ENCODE data around the gene METTL8. TPM values are rescaled to one million over a fixed set of nuclear protein-coding genes. Genes with fewer than 3 reads are reported as not detected.

The METTL8 gene
- total and polyA plus RNA-seq, 11 donors: 4.2 to 18.5 (median 9.0) TPM

DNA sequence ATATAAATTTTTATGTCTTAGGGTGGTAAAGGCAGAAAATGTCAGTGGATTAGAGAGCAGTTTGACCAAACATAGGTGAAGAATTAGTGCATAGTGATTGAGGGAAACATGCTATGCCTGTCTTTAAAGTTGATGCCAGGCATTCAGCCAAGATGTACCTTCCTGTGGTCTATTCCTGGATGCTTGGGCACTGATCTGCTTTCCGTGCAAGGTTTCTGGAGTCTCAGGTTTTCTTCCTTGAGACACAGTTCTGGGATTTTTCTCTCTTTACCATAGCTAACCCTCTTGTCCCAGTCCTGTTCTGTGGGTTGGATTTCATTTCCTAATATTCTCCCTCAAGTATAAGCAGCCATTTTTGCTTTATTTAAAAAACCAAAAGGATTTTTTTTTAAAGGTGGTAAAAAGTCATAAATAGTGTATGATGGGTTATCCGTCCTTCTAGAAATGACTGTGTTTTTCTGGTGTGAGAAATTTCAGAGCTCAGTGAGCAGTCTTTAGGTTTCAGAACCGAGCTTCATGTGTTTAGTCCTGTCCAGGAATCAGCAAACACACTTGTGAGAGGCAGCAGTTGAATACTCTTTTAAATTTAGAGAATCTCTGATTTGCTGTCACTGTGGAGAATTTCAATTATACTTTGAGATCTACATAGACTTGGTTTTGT, 45.5 kb upstream of the METTL8 start:
- WGBS, 4 donors: 71 to 75% (median 72%) methylated on average over 3 of the region's 3 CpGs
- Histone ChIP-seq H3K4me3 (no peak overlapping the region), H3K9me3 (no peaks in the 10 kb centered on the region), H3K27me3 (no peaks in the 10 kb centered on the region), H3K4me1 (no peaks in the 10 kb centered on the region), H3K27ac (no peak overlapping the region), H3K36me3 (peaks cover 0 to 88% (median 62%) of the 10 kb centered on the region in 9 donors)
- intact Hi-C loops (cut with DNase I): no loop called here
- ATAC-seq: no peak
- no peak for DNase-seq
- no peak for TF ChIP-seq POLR2A (IDR thresholded peaks at IDR 0.05)

DNA sequence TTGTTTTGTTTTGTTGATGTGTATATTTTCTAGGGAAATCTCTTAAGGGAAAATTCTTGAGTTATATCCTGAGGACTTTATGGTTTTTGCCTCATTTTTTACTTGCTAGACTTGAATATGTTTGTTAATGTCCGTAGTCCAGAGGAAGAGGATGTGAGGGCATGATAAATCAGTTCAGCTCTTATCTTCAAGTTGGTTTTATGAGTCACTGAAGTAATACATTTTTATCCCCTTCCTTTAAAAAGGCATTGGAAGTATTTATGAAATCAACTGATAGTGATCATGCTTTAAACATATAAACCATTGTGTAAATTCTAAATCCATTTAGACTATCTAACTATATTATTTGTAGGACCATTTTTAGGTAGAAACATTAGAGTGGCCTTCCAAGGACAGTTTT, 44.6 kb upstream of the METTL8 start:
- Histone ChIP-seq H3K4me1 (no peaks in the 10 kb centered on the region), H3K27ac (no peak overlapping the region), H3K9me3 (no peaks in the 10 kb centered on the region), H3K36me3 (peaks cover 0 to 90% (median 66%) of the 10 kb centered on the region in 9 donors), H3K4me3 (no peak overlapping the region), H3K27me3 (no peaks in the 10 kb centered on the region)
- no peak for ATAC-seq
- WGBS, 4 donors: 56 to 76% (median 71%) methylated on average over 1 of the region's 1 CpG
- TF ChIP-seq, protein P1, sequence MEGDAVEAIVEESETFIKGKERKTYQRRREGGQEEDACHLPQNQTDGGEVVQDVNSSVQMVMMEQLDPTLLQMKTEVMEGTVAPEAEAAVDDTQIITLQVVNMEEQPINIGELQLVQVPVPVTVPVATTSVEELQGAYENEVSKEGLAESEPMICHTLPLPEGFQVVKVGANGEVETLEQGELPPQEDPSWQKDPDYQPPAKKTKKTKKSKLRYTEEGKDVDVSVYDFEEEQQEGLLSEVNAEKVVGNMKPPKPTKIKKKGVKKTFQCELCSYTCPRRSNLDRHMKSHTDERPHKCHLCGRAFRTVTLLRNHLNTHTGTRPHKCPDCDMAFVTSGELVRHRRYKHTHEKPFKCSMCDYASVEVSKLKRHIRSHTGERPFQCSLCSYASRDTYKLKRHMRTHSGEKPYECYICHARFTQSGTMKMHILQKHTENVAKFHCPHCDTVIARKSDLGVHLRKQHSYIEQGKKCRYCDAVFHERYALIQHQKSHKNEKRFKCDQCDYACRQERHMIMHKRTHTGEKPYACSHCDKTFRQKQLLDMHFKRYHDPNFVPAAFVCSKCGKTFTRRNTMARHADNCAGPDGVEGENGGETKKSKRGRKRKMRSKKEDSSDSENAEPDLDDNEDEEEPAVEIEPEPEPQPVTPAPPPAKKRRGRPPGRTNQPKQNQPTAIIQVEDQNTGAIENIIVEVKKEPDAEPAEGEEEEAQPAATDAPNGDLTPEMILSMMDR (IDR thresholded peaks at IDR 0.05): no peak
- TF ChIP-seq POLR2A (IDR thresholded peaks at IDR 0.05): no peak
- intact Hi-C loops (cut with DNase I): no loop called here
- DNase-seq: no peak

DNA sequence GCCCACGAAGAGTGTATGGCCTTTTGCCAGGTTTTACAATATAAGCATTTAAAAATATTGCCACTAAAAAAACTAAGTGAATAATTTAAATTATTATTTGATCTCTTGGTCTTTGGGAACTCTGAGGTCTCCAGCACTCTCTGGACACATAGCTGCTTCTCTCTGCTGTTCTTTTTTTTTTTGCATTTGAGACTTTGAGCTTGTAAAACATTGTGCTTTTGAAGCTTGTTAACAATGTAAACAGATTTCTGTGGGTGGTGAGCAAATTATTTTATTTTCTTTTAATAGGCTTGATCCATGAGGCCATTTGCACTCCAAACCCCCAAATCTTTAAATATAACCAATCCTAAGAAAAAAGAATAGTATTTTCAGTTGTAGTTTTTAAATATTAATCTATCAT, 42.2 kb upstream of the METTL8 start:
- intact Hi-C loops (cut with DNase I): no loop called here
- no peaks in the 10 kb centered on the region for H3K9me3 ChIP-seq
- no peak for TF ChIP-seq POLR2A (IDR thresholded peaks at IDR 0.05)
- TF ChIP-seq, protein P1 (IDR thresholded peaks at IDR 0.05): no peak
- DNase-seq (no peak), ATAC-seq (no peak)
- WGBS, 4 donors: 74 to 81% (median 79%) methylated on average over 1 of the region's 1 CpG
- H3K4me3 ChIP-seq: no peak overlapping the region
- H3K4me1 ChIP-seq: no peaks in the 10 kb centered on the region
- H3K27ac ChIP-seq: no peak overlapping the region
- no peaks in the 10 kb centered on the region for H3K27me3 ChIP-seq
- peaks cover 0 to 94% (median 71%) of the 10 kb centered on the region in 9 donors for H3K36me3 ChIP-seq

GRCh38 chr2:171470129-171470528, 36.3 kb upstream of the METTL8 start:
- Histone ChIP-seq H3K27ac (no peak overlapping the region), H3K4me3 (no peak overlapping the region), H3K4me1 (no peaks in the 10 kb centered on the region), H3K27me3 (no peaks in the 10 kb centered on the region), H3K36me3 (peaks cover 0 to 80% (median 66%) of the 10 kb centered on the region in 9 donors), H3K9me3 (no peaks in the 10 kb centered on the region)
- TF ChIP-seq, protein P1 (IDR thresholded peaks at IDR 0.05): no peak
- no peak for TF ChIP-seq POLR2A (IDR thresholded peaks at IDR 0.05)
- ATAC-seq: no peak
- intact Hi-C loops (cut with DNase I): no loop called here
- no peak for DNase-seq
- 83 to 98% (median 90%) methylated on average over 5 of the region's 5 CpGs for WGBS, 4 donors

GRCh38 chr2:171469176-171469575, 35.4 kb upstream of the METTL8 start:
- H3K4me1 ChIP-seq: no peaks in the 10 kb centered on the region
- no peak for ATAC-seq
- H3K27me3 ChIP-seq: no peaks in the 10 kb centered on the region
- no peak overlapping the region for H3K4me3 ChIP-seq
- H3K27ac ChIP-seq: no peak overlapping the region
- TF ChIP-seq POLR2A (IDR thresholded peaks at IDR 0.05): no peak
- TF ChIP-seq, protein P1 (IDR thresholded peaks at IDR 0.05): no peak
- 89 to 93% (median 92%) methylated on average over 4 of the region's 4 CpGs for WGBS, 4 donors
- no peaks in the 10 kb centered on the region for H3K9me3 ChIP-seq
- H3K36me3 ChIP-seq: peaks cover 0 to 71% (median 57%) of the 10 kb centered on the region in 9 donors
- intact Hi-C loops (cut with DNase I): no loop called here
- DNase-seq: no peak
